ENCODE measurements around the gene PCDH9.

The PCDH9 gene, protein sequence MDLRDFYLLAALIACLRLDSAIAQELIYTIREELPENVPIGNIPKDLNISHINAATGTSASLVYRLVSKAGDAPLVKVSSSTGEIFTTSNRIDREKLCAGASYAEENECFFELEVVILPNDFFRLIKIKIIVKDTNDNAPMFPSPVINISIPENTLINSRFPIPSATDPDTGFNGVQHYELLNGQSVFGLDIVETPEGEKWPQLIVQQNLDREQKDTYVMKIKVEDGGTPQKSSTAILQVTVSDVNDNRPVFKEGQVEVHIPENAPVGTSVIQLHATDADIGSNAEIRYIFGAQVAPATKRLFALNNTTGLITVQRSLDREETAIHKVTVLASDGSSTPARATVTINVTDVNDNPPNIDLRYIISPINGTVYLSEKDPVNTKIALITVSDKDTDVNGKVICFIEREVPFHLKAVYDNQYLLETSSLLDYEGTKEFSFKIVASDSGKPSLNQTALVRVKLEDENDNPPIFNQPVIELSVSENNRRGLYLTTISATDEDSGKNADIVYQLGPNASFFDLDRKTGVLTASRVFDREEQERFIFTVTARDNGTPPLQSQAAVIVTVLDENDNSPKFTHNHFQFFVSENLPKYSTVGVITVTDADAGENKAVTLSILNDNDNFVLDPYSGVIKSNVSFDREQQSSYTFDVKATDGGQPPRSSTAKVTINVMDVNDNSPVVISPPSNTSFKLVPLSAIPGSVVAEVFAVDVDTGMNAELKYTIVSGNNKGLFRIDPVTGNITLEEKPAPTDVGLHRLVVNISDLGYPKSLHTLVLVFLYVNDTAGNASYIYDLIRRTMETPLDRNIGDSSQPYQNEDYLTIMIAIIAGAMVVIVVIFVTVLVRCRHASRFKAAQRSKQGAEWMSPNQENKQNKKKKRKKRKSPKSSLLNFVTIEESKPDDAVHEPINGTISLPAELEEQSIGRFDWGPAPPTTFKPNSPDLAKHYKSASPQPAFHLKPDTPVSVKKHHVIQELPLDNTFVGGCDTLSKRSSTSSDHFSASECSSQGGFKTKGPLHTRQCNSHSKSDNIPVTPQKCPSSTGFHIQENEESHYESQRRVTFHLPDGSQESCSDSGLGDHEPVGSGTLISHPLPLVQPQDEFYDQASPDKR (N-terminal part only)

DNA sequence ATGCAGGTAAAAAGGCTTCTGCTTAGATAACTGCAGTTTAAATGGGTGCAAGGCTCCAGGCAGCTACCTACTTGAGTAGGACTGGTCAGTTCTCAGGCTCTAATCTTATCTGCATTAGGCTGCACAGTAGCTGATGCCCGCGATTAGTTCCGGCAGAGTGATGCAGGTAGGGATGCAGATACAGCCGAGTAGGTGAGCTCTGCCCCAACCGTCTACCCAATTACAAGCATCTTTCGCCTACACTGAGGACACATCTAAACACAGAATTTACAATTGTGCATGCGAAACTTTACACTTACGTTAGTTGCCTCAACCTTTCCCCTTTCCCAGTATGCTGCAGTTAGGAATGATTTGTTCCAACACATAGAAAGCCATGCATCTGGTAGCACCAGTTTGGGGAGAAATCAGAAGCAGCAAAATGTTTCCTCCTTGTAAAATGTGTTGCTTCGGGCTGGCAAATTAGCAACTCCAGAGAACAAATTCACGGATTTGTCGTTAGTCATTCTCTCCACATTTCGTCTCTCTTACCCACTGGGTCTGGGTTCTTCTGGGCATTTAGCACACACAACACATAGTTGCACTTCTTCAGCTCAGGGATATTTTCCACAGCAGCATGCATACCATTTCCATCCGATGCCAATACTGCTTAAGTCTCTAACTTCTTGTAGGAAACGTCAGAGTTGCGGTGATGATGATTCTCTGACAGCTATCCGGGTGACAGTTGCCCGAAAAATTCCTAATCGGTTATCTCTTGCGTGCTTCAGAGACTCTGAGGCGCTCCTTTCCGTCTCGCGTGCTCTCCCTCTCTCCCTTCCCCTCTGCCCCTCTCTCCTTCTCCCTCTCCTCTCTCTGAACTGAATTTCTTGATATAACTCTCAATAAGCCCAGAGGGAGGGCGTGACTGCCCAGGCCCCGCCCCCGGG, at the start of gene PCDH9:
TSS of gene PCDH9 (minus strand) at position 856 of the 923 bp plus-strand sequence. CDS start 1,896 bp downstream, outside the sequence.
- no peak for DNase-seq

DNA sequence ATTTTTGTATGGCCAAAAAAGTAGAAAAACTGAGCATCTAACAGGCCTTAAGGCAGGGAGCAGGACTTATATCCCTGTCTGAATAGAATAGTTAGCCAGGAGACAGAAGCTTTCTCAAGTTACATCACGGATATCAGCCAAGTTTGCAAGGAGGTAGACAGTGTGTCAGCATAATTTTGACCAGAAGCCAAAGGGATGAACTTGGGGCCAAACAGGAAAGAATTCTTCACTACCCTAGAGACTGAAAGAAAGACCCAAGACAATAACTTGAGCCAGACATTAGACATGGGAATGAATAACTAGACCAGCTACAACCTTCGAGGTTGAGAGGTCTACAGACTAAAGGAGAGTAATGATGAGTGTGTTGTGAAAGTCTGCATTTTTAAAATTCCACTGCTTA, 48.1 kb upstream of the PCDH9 start:
- no peak for DNase-seq

DNA sequence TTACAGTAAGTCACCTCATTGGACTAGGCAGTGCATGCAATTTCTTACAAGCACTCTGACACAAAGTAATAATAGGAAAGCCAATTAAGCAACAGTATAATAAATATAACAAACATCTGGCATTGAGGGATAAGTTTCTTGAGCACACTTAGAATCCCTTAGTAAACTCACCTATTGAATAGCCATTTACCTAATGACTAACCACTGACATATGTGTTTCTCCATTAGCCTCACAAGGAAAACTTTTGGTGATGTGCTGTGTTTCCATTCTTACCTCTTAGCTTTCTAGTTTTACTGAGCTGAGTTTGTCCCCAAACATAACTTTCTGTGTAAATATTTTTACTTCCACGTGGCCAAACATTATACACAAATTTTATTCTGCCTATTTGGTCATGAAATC, 47.4 kb upstream of the PCDH9 start:
- no peak for DNase-seq

DNA sequence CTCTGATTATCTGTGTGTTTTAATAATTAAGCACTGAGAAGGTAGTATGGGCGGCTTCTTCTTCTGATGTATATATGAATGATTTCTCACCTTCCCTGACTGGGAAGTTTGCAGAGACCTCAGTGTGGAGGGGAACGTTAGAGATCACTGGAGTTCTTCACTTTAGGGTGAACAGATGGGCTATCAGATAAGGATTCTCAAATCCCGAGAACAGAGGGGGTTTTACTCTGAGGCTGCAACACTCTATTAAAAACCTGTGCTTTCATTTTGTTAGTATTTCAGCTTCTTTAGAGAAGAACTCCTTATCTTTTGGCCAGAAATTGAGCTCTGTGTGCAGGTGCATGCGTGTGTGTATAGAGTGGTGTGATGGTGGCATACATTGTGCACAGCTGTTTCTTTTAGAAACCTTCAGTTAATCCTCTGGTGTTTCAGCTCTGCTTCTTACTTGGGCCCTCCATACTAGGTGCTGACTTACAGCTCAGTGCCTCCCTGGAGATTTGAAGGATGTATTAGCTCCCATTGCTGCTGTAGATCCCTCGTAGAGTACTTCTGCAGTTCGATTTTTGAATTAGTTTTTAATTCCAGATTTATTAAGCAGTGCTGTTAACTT, 45.3 kb upstream of the PCDH9 start:
- no peak for DNase-seq

DNA sequence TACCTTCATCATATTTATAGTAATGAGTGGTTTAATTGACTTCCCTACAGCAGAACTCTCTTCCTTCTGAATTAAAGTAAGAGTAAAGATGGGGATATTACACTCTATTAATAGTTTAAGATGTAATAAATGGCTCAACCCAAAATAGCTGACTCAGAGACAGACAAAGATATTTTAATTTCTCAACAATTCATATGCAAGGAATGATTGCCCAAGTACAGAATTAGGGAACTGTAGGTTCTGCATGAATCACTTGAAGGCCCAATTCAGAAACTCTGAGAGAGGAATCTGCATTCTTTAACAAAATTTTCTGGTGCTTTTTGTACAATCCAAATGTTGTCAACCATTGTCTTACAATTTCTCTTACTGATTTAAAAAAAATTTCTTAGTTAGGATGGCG, 42.9 kb upstream of the PCDH9 start:
- DNase-seq = no peak

DNA sequence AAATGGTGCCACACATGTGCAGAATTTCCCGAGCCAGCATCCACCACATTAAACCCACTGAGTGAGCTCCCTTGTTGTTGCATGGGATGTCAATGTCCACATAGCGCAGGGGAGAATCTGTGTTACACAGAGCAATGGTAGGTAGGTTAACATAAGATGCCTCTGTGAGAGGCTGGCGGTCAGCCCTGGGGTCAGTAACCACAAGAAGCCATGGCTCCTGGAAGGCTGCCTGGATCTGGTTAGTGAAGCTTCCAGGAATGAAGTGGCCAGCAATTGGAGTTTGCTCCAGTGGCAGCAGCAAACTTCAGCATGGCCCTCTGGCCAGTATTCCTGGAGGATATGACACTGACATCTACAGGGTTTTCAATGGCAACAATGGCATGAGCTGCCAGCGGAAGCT, 37.0 kb upstream of the PCDH9 start:
- DNase-seq = no peak

DNA sequence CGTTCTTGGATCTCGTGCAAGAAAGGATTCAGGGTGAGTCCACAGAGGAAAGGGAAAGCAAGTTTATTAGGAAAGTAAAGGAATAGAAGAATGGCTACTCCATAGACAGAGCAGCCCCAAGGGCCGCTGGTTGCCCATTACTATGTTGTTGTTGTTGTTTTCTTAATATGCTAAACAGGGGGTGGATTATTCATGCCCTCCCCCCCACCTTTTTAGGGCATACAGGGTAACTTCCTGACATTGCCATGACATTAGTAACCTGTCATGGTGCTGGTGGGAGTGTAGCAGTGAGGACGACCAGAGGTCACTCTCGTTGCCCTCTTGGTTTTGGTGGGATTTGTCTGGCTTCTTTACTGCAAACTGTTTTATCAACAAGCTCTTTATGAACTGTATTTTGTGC, 29.1 kb upstream of the PCDH9 start:
- no peak for DNase-seq

DNA sequence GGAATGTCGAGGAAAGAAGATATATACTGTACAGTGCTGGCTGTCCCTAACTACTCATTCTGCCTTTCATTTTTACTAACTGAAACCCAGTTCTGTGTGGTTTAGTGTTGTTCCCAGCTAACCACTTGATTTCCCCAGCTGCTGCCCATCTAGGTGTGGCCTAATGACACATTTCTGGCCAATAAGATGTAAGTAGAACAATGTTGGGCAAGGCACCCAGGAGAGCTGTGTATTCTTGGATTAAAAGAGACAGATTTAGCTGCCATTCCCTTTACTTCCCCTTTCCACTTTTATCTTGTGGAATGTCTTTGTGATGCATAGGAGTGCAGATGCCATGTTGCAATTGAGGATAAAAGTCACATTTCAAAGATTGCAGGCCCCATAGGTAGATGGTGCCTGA, 28.3 kb upstream of the PCDH9 start:
- DNase-seq = no peak

DNA sequence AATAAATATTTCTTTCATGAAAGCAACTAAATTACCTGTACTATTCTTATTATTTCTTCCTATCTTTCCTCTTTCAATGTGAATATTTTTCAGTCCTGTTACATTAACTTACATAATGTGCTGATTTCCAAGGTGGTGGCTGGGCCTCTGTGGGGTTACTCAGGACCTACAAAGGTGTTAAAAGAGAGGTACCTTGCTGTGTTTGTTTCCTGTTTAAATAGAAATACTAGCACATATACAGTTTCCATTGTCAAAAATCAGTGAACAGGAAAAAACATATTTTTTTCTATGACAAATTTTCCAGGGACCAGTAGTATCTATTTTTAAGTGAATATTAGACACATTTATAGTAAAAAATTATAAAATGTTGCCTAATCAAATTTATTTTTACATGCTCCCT, 8.7 kb upstream of the PCDH9 start:
- DNase-seq = no peak

DNA sequence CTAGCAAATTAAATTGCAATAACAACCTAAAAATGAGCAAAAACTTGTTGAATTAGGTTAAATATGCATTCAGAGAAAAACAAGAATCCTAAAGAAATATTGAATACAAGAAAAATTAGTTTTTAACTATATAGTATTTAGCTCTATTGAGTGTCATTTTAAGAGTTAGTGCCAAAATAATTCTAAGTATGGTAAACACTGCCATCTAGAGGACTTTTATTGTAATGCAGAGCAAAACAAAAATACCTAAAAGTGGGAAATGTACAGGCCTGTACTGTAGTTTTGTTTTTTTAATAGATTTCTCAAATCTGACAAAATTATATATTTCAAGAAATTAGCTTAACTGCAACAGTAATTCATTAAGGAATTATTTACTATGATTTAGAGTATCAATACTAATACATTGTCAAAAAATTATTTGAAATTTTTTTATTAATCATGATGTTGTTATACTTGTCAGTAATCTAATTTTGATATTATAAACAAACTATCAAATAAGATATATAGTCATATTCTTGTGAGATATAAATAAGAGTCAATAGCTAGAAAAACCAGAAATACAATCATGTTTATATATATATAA, 8.2 kb upstream of the PCDH9 start:
- no peak for DNase-seq

DNA sequence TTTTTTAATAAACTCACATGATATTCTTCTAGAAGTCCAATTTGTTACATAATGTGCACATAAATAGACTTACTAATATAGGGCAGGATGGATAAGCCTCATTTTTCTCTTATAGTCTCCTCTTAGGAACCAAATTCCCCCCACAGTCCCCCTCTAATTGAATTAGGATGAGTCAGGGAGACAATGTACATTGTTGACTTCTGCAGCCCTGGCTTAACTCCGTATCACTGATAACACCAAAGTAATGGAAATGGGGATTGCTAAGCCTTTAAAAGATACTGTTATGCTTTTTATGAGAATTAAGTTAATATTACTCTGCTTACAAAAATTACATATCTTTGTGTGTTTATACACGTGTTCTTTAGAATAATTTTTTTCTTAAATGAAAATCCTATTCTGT, 5.1 kb upstream of the PCDH9 start:
- no peak for DNase-seq

DNA sequence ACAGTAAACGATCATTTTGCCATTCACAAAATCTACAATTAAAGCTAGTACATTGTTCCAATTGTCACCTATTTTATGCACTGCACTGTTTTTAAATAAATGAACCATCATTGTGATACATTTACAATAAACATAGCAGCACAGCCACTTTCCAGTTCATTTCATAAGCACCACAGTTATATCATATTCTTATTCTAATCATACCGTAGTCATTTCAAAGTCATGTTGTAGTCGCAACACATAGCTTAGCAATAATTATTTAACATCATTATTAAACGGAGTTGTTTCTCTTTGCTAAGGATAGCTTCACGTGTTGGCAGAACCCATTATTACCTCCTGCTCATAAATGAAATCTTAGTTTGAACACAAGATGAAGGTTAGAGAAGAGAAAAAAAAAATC, 2.2 kb upstream of the PCDH9 start:
- no peak for DNase-seq

DNA sequence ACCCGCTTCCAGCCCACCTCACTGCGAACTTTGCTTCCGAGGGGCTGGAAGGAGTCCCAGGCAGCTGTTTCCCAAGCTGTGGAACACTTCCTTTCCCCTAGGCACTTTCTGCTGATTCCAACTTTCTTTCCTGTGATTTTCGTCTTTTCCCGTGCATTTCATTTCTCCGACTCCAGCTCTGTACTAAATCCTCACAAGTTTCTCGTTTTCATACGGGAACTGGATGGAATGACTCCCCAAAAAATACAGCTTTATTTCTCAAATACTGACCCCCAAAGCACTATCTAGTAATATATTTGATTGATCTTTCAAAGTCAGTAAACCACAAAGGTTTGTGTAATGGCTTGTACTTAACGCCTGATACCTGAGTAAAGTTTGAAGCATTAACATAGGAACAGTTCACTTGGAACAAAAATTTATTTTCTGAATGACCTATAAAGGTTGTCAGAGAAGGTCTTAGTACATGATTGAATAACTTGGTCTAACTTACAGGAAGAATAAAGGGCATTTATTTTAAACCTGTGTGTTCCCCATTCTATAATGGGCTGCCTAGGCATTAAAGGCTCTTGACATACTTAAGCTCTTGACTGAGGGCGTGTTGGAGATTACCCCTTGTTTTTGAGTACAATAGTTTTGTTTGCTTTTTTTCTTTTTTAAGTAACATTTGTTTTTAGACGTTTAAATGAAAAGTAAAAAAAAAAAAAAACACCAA, 1.3 kb upstream of the PCDH9 start:
- DNase-seq = no peak

DNA sequence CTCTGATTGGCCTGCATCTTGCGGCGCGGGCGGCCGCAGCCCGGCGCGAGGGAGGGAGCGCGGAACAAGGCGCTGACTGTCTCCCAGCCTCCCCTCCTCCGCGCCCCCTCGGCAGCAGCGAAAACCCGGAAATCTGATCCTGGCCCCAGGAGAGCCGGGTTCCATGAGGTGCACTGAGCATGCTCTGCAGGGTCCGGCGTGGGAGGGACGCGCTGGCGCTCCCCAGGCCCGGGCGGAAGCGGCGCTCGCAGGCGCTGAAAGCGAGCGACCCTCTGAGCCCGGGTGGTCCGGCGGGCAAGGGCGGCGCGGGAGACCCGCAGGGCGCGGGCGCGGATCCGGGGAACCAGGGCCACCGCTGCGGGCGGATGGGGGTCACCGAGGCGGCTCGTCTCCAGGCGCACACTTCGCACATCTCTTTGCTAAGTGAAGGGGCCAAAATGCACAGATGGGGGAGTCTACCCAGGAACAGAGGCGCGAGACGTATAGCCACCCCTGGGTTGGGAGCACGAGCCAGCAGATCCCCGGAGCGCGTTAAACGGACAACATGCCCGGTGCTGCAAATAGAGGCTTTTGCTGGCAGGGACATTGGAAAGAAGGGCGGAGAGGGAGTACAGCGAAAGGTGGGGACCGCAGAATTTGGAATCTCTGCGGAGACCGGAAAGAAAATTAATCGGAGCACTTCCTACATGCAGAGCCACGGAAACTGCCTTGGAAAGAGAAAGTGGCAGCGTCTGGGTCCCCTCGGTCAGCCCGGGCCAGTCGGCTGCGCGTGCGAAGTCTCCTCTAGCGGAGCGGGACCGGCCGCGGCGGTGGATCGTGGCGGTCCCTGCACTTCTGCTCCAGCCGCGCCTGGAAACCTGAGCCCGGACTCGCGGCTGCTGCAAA, 510 bp upstream of the PCDH9 start:
- peak; percentile 86 for DNase-seq

DNA sequence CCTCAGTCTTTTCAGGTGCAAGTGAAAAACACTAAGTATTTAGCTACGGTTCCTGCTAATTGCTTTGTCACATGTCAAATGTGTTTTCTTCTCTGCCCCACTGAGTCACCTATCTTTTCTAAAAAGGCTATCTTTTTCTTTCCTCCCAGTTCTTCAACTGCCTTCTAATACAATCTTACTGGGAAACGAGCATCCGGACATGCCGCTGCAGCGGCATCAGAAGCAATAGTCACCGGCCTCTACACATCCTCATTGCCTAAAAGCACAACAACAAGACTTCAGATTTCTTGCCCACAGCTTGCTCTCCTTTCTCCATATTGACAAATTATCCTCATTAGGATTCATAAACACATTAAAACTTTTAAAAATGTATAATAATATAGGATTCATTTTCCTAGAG, 1.2 kb downstream of the PCDH9 start:
- no peak for DNase-seq

DNA sequence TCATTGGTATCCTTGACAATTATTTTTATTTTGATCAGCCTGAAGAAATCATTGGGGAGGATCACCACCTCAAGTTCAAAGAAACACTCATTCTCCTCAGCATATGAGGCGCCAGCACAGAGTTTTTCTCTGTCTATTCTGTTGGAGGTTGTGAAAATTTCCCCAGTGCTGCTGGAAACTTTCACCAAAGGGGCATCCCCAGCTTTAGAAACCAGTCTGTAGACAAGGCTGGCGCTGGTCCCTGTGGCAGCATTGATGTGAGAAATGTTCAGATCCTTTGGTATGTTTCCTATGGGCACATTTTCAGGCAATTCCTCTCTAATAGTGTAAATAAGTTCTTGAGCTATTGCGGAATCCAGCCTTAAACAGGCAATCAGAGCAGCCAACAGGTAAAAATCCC, 2.1 kb downstream of the PCDH9 start:
- no peak for DNase-seq

DNA sequence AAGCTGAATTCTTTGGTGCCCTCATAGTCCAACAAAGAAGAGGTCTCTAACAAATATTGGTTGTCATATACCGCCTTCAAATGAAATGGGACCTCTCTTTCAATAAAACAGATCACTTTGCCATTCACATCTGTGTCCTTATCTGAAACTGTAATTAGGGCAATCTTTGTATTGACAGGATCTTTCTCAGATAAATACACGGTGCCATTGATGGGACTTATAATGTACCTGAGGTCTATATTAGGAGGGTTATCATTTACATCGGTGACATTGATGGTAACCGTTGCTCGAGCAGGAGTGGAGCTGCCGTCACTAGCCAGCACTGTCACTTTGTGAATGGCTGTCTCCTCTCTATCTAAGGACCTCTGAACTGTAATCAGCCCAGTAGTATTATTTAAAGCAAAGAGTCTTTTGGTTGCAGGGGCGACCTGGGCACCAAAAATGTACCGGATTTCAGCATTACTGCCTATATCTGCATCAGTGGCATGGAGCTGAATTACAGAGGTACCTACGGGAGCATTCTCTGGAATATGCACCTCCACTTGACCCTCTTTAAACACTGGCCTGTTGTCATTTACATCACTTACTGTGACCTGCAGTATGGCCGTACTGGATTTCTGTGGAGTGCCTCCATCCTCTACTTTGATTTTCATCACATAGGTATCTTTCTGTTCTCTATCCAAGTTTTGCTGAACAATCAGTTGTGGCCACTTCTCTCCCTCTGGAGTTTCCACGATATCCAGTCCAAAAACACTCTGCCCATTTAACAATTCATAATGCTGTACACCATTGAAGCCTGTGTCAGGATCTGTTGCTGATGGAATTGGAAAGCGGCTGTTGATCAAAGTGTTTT, 2.8 kb downstream of the PCDH9 start:
- DNase-seq = no peak

DNA sequence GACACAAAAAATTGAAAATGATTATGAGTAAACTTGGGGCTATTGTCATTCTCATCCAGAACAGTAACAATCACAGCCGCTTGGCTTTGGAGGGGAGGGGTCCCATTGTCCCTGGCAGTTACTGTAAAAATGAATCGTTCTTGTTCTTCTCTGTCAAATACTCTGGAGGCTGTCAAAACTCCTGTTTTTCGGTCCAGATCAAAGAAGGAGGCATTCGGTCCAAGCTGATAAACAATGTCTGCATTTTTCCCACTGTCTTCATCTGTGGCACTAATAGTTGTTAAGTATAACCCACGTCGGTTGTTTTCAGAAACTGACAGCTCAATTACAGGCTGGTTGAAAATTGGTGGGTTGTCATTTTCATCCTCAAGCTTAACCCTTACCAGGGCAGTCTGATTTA, 3.4 kb downstream of the PCDH9 start:
- DNase-seq = no peak
